SJCRH30 (cell line): Measurements from ENCODE around the gene WSB2. TPM values are rescaled to one million over a fixed set of nuclear protein-coding genes. Genes with fewer than 3 reads are reported as not detected.
"Not testable (repeated sequence)": the region's sequence is repeated elsewhere in the genome, so short reads cannot be mapped to it uniquely, and the experiment has no call there.

Experiments
- DNase-seq, 2 experiments: peaks; one replicate each; pipeline ENCODE4 v3.0.0-alpha.2; 2015 to 2020
- H3K27ac ChIP-seq: fragments of 250-450 bp; sonication (Bioruptor Pico); 2 replicates; pipeline ENCODE4 v1.5.1; 2020; ENCODE audit warnings: mild to moderate bottlenecking, moderate library complexity
- H3K27me3 ChIP-seq: fragments of 250-450 bp; sonication (Bioruptor Pico); 2 replicates; pipeline ENCODE4 v1.5.1; 2020; ENCODE audit warnings: mild to moderate bottlenecking, moderate library complexity
- H3K36me3 ChIP-seq: fragments of 250-450 bp; sonication (Bioruptor Pico); 2 replicates; pipeline ENCODE4 v1.5.1; 2020; ENCODE audit warnings: mild to moderate bottlenecking, moderate library complexity
- H3K4me1 ChIP-seq: fragments of 250-450 bp; sonication (Bioruptor Pico); 2 replicates; pipeline ENCODE4 v1.5.1; 2020; ENCODE audit warnings: mild to moderate bottlenecking, moderate library complexity
- H3K4me3 ChIP-seq: fragments of 250-450 bp; sonication (Bioruptor Pico); 2 replicates; pipeline ENCODE4 v1.5.1; 2020; ENCODE audit warnings: mild to moderate bottlenecking, moderate library complexity
- H3K9me3 ChIP-seq: fragments of 250-450 bp; sonication (Bioruptor Pico); replicated peaks from 2 replicates; pipeline ENCODE4 v1.5.1; 2020; ENCODE audit warnings: mild to moderate bottlenecking, moderate library complexity
- total RNA-seq: library from RNA; depleted of rRNA; stranded (reverse); fragments of >200 nt; shearing (Covaris generic); gene quantifications from 2 replicates; pipeline ENCODE4 v1.2.3, GENCODE V29; 2014

WSB2 gene
- total RNA-seq, 1 experiment from 2014 or later: 104 TPM

GRCh38 chr12:118081521-118081920 is 20.5 kb upstream of the WSB2 start:
- DNase-seq, H3K9me3 ChIP-seq, H3K36me3 ChIP-seq, H3K4me1 ChIP-seq, H3K27me3 ChIP-seq, H3K27ac ChIP-seq, H3K4me3 ChIP-seq: not testable (repeated sequence)

- H3K9me3 ChIP-seq: no peaks in the 10 kb centered on the region
- H3K4me3 ChIP-seq: no peak overlapping the region
- no peak overlapping the region for H3K27ac ChIP-seq
- no peaks in the 10 kb centered on the region for H3K36me3 ChIP-seq
- DNase-seq: no peak
- no peaks in the 10 kb centered on the region for H3K27me3 ChIP-seq
- no peaks in the 10 kb centered on the region for H3K4me1 ChIP-seq
Measured at GRCh38 chr12:118073768-118074167, 12.8 kb upstream of the WSB2 start.

DNA sequence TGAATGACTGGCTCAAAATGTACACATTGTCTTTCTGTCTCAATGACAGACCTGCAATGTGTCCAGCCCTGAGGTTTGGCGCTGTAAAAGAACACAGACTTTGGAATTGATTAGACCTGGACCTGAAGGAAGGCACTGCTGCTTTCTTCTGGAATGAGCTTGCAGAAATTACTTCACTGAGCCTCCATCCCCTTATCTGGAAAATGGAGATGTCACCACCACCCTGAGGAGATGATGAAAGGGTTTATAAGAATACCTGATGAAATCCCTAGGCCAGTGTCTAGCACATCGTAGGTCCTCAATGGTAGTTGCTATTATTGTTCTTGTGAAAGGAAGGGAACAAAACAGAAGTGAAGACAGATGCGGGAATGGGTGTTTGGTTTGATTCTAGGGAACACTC is 9.7 kb upstream of the WSB2 start:
- Histone ChIP-seq H3K27me3 (no peaks in the 10 kb centered on the region), H3K4me1 (no peaks in the 10 kb centered on the region), H3K36me3 (no peaks in the 10 kb centered on the region), H3K4me3 (no peak overlapping the region), H3K9me3 (no peaks in the 10 kb centered on the region), H3K27ac (no peak overlapping the region)
- DNase-seq: no peak

GRCh38 chr12:118068445-118068844 is 7.5 kb upstream of the WSB2 start:
- Histone ChIP-seq H3K4me1 (no peaks in the 10 kb centered on the region), H3K27me3 (no peaks in the 10 kb centered on the region), H3K27ac (no peak overlapping the region), H3K36me3 (no peaks in the 10 kb centered on the region), H3K9me3 (no peaks in the 10 kb centered on the region), H3K4me3 (no peak overlapping the region)
- DNase-seq: no peak

GRCh38 chr12:118065380-118065779 is 4.4 kb upstream of the WSB2 start:
- H3K27ac ChIP-seq: no peak overlapping the region
- H3K9me3 ChIP-seq: no peaks in the 10 kb centered on the region
- no peaks in the 10 kb centered on the region for H3K4me1 ChIP-seq
- no peaks in the 10 kb centered on the region for H3K36me3 ChIP-seq
- no peak for DNase-seq
- H3K4me3 ChIP-seq: no peak overlapping the region
- no peaks in the 10 kb centered on the region for H3K27me3 ChIP-seq

GRCh38 chr12:118064608-118065007 is 3.6 kb upstream of the WSB2 start:
- peak in 1 of 2 experiments; percentile 25 for DNase-seq
- H3K9me3 ChIP-seq: no peaks in the 10 kb centered on the region
- peaks cover 2% of the 10 kb centered on the region; the same call in 1 of the 2 replicates for H3K4me1 ChIP-seq
- H3K4me3 ChIP-seq: no peak overlapping the region
- no peaks in the 10 kb centered on the region for H3K36me3 ChIP-seq
- H3K27me3 ChIP-seq: no peaks in the 10 kb centered on the region
- no peak overlapping the region for H3K27ac ChIP-seq

- Histone ChIP-seq H3K27ac (no peak overlapping the region), H3K4me3 (no peak overlapping the region), H3K36me3 (no peaks in the 10 kb centered on the region), H3K27me3 (no peaks in the 10 kb centered on the region), H3K9me3 (no peaks in the 10 kb centered on the region), H3K4me1 (peaks cover 2% of the 10 kb centered on the region; the same call in 1 of the 2 replicates)
- no peak for DNase-seq
Measured at GRCh38 chr12:118063576-118064391, 2.8 kb upstream of the WSB2 start.

- H3K27me3 ChIP-seq: no peaks in the 10 kb centered on the region
- DNase-seq: peak; percentile 73 to 81
- no peaks in the 10 kb centered on the region for H3K9me3 ChIP-seq
- H3K4me1 ChIP-seq: peaks cover 2% of the 10 kb centered on the region; the same call in 1 of the 2 replicates
- H3K36me3 ChIP-seq: no peaks in the 10 kb centered on the region
- H3K4me3 ChIP-seq: peak overlapping the region; percentile 74
- peak overlapping the region; percentile 91 for H3K27ac ChIP-seq
Measured at GRCh38 chr12:118061873-118062843, 1.2 kb upstream of the WSB2 start.

DNA sequence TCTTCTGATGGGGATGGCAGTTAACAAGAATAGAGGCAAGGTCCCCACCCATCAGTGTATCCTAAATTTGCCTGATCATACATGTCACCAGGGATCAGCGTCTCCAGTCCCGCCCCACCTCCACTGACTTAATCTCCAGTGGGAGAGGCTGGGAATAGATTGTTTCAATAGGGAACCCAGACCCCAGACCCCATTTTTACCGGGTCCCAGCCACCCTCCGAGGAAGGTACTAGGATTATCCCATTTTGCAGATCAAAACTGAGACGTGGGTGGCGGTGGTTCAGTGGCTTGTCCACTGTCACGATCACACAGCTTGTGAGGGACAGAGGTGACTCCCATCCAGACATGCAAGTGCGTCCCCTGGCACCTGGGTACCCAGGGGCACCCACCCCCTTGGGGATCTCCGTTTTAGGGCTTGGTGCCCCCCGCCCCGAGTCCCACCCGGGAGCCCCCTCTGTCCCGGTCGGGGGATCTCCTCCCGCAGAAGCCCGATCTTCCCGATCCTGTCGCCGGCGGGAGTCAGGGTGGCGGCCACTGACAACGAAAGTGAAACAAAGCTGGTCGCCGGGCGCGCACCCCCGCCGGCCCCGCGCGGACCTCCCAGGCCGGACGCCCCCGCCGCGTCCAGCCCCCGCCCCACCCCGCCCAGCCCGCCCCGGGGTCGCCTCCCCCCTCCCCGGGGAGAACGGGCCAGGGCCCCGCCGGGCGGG is 523 bp downstream of the WSB2 start:
- H3K4me3 ChIP-seq: peak overlapping the region; percentile 74
- no peaks in the 10 kb centered on the region for H3K27me3 ChIP-seq
- H3K36me3 ChIP-seq: no peaks in the 10 kb centered on the region
- peak; percentile 20 to 27 for DNase-seq
- peaks cover 2% of the 10 kb centered on the region; the same call in 1 of the 2 replicates for H3K4me1 ChIP-seq
- no peaks in the 10 kb centered on the region for H3K9me3 ChIP-seq
- H3K27ac ChIP-seq: peak overlapping the region; percentile 65

DNA sequence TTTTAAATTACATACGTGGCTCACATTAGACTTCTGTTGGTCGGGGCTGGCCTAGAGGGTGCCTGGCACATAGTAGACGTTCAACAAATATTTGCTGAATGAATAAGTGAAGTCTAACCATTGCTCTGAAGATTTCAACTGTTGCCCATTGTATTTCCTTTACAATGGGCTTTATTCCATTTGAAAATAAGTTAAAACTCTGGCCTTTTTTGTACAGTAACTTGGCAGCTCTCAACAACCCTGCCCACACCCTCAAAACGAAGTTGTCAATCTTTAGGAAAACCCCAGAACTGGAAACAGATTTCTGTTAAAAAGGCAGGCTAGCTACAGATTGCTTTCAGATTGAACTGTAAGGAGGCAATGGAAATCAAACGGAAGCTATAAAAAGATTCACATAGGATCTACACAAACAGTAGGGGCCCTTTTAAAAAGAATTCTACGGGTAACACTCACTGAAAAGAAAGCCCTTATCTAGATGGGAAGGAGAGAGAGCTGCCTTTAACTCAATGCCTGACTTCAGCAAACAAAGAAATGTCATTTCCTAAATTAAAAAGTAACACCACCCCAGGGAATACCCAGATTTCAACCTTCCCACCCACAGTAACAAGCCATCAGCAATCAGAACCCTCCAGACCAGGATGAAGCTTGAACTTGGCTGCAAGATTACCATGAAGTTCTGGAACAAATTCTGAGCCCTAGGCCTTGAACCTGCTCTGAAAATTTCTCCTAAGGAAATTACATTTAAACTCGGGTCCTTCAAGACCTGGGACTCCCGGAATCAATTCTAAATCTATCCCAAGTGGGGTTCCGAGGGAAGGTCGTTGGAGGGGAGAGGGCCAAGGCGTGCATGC is 1.4 kb downstream of the WSB2 start:
- Histone ChIP-seq H3K27ac (peak overlapping the region; percentile 65; the same call in 1 of the 2 replicates), H3K9me3 (no peaks in the 10 kb centered on the region), H3K4me1 (peaks cover 2% of the 10 kb centered on the region; the same call in 1 of the 2 replicates), H3K36me3 (no peaks in the 10 kb centered on the region), H3K27me3 (no peaks in the 10 kb centered on the region), H3K4me3 (peak overlapping the region; percentile 74)
- DNase-seq: no peak

DNA sequence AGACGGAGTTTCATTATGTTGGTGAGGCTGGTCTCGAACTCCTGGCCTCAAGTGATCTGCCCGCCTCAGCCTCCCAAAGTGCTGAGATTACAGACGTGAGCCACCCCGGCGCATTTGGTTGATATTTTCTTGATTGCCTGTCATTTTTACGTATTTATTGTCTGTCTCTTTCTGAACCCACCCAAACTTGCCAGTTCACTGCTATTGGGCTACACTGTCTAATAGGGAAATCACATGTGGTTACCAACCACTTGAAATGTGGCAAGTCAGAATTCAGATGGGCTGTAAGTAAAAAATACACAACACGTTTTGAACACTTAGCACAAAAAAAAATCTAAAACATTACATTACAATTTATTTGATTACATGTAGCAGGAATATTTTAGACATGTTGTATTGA is 2.1 kb downstream of the WSB2 start:
- H3K9me3 ChIP-seq: no peaks in the 10 kb centered on the region
- H3K27me3 ChIP-seq: no peaks in the 10 kb centered on the region
- no peaks in the 10 kb centered on the region for H3K36me3 ChIP-seq
- H3K4me1 ChIP-seq: peaks cover 2% of the 10 kb centered on the region; the same call in 1 of the 2 replicates
- no peak overlapping the region for H3K4me3 ChIP-seq
- no peak for DNase-seq
- H3K27ac ChIP-seq: no peak overlapping the region

DNA sequence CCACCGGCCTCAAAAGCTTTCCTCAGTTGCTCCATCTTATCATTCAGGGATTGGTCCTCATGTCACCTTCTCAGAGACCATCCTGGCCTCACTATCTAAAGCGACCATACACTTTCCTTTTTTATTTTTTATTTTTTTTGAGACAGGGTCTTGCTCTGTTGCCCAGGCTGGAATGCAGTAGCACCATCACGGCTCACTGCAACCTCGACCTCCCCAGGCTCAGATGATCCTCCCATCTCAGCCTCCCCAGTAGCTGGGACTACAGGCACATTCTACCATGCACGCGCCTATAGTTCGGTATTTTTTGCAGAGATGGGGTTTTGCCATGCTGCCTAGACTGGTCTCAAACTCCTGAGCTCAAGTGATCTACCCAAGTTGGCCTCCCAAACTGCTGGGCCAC is 2.8 kb downstream of the WSB2 start:
- no peak for DNase-seq
- Histone ChIP-seq H3K9me3 (no peaks in the 10 kb centered on the region), H3K36me3 (no peaks in the 10 kb centered on the region), H3K27ac (no peak overlapping the region), H3K4me3 (no peak overlapping the region), H3K4me1 (peaks cover 2% of the 10 kb centered on the region; the same call in 1 of the 2 replicates), H3K27me3 (no peaks in the 10 kb centered on the region)

- H3K36me3 ChIP-seq: peaks cover 11% of the 10 kb centered on the region
- no peak for DNase-seq
- no peak overlapping the region for H3K27ac ChIP-seq
Measured at GRCh38 chr12:118055865-118056773, 4.9 kb downstream of the WSB2 start.

More at GRCh38 chr12:118055865-118056773, 4.9 kb downstream of the WSB2 start:
- Histone ChIP-seq H3K9me3 (no peaks in the 10 kb centered on the region), H3K4me1 (peaks cover 17% of the 10 kb centered on the region), H3K27me3 (no peaks in the 10 kb centered on the region), H3K4me3 (no peak overlapping the region)
